Psoas muscle (tissue), 8 donors: Measurements from ENCODE around the gene MICAL3. TPM values are rescaled to one million over a fixed set of nuclear protein-coding genes. Genes with fewer than 3 reads are reported as not detected.

Experiments
- ATAC-seq, 4 donors: fragments of 200-7000 bp; cut with Tn5 transposase; one replicate each; pipeline ENCODE4 v1.9.1; 2020; ENCODE audit warnings: moderate library complexity in 3 of 4, mild to moderate bottlenecking in 2 of 4
- DNase-seq, 2 donors: peaks; one replicate each; pipeline ENCODE4 v3.0.0-alpha.2; 2020
- H3K27ac ChIP-seq: fragments of 200-600 bp; one replicate; pipeline ENCODE4 v1.8.0; 2022
- H3K27me3 ChIP-seq, 3 donors: fragments of 200-600 bp in 1 of 3; one replicate each; pipeline versions ENCODE4 v1.6.1 to v1.8.0; 2013 to 2022; ENCODE audit warnings: low read length in 2 of 3, mild to moderate bottlenecking in 2 of 3, moderate library complexity in 1 of 3; ENCODE audit not compliant: insufficient read depth in 3 of 3
- H3K36me3 ChIP-seq, 2 donors: fragments of 200-600 bp in 1 of 2; one replicate each; pipeline versions ENCODE4 v1.6.1 to v1.8.0; 2013 to 2022; ENCODE audit warnings: low read depth in 1 of 2, mild to moderate bottlenecking in 1 of 2, moderate library complexity in 1 of 2; ENCODE audit not compliant: insufficient read depth in 1 of 2
- H3K4me1 ChIP-seq: fragments of 200-600 bp; one replicate; pipeline ENCODE4 v1.8.0; 2022
- H3K4me3 ChIP-seq: fragments of 200-600 bp; one replicate; pipeline ENCODE4 v1.8.0; 2022; ENCODE audit warnings: mild to moderate bottlenecking
- H3K9me3 ChIP-seq: fragments of 200-600 bp; one replicate; pipeline ENCODE4 v1.8.0; 2022
- CTCF ChIP-seq: fragments of 200-600 bp; IDR thresholded peaks from one replicate; pipeline ENCODE4 v1.8.0; 2022; ENCODE audit warnings: antibody characterized with exemption
- WGBS, 3 donors: extraction: QIAGEN DNeasy Blood & Tissue Kit; methylation state at CpG; one replicate each; pipeline versions ENCODE4 v1.1.6 to v1.1.7; 2013; 5-methylcytosine and 5-hydroxymethylcytosine counted together
- intact Hi-C, 2 donors: fragments of 100-400 bp; cut with DNase I; formaldehyde crosslinking; loops; one replicate each; pipeline versions ENCODE4 v1.11.0 to v1.14.2; 2022
- polyA plus RNA-seq, 3 donors: library from polyadenylated mRNA; stranded (reverse); fragments of 200-250 nt; gene quantifications; one replicate each; pipeline ENCODE4 v1.2.3, GENCODE V29; 2013
- total RNA-seq, 4 donors: library from RNA; stranded (reverse); fragmentation: NEBNext Ultra II Directional in 2 of 4; extraction: Animal tissue kit (Norgen Biotek cat#: 25700) in 2 of 4; gene quantifications; one replicate each; pipeline versions ENCODE4 v1.2.1 to v1.2.4, GENCODE V29; 2021 to 2023
- donor health status: healthy with polysubstance abuse.
- donor health status: DM: no; HTN: no; CAD: no; lungs with moderate emphysema.
- donor health status: Bipolar disorder and iron deficiency.
- donor health status: healthy.
- donor health status: DM: yes; HTN: yes; CAD: no.
- donor health status: DM: no; HTN: no; CAD: no.
- donor health status: DM: no; HTN: no; CAD: no.
- donor health status: DM: yes; HTN: yes; CAD: no.

Gene MICAL3
- total and polyA plus RNA-seq, 7 donors: 2.1 to 38.3 (median 15.5) TPM

DNA sequence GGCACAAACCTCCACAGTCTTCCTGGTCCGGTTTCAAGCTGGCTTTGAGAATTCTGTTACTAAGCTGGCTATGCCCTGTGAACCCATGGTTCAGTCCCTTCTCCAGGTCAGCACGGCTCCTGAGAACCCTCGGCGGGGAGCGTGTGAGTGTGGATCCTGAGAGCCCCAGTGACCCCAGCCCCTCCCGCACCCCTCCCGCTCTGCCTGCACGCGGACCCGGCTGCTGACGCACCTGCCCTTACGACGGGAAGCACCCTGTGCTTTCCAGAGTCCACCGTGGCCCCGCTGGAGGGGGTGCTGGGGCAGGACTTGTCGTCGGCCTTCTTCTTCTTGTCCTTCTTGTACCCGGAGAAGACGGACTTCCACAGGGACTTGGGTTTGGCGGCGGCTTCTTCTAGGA lies 207.3 kb downstream of the MICAL3 start:
- intact Hi-C loops: no loop called here
- DNase-seq (no peak), ATAC-seq (no peak)
- 93 to 96% (median 96%) methylated on average over 19 to 21 of the region's 21 CpGs for WGBS, 3 donors
- no peaks in the 10 kb centered on the region for H3K27me3 ChIP-seq
- H3K4me3 ChIP-seq: no peak overlapping the region
- no peak for TF ChIP-seq CTCF
- H3K27ac ChIP-seq: no peak overlapping the region
- no peaks in the 10 kb centered on the region for H3K9me3 ChIP-seq
- H3K36me3 ChIP-seq: peaks cover 0 to 81% of the 10 kb centered on the region in 2 donors
- H3K4me1 ChIP-seq: no peaks in the 10 kb centered on the region

- no peaks in the 10 kb centered on the region for H3K4me1 ChIP-seq
- no peak for ATAC-seq
- TF ChIP-seq CTCF: no peak
- intact Hi-C loops: no loop called here
- no peak for DNase-seq
- no peaks in the 10 kb centered on the region for H3K9me3 ChIP-seq
- 94 to 96% (median 94%) methylated on average over 14 of the region's 14 CpGs for WGBS, 3 donors
- no peak overlapping the region for H3K27ac ChIP-seq
- no peaks in the 10 kb centered on the region for H3K27me3 ChIP-seq
- no peak overlapping the region for H3K4me3 ChIP-seq
- H3K36me3 ChIP-seq: peaks cover 0 to 81% of the 10 kb centered on the region in 2 donors
These were observed 207.7 kb downstream of the MICAL3 start for GRCh38 chr22:17816649-17817048.

DNA sequence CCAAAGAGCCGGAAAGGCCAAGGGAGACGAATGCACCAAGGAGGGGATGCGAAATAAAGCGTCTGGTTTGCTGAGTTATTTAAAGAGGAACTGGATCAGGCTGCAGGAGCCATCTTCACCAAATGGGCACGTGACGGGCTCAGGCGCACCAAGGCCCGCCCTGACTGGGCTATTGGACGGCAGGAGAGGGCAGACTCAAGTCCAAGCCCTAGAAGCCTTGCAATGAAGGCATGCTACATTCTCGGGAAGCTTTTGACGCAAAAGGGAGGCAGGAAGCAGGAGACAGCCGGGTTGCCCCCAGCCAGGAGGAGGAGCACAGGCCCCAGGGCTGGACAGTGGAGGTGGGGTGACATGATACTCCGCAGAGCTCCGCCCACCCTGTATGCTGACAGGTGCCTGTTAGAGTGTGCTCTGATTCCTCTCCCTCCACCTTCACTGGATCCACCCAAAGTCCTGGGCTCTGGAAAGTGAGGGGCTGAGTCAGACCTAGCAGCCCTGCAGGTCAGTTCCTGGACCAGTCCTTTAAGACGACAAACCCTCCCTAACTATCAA lies 208.6 kb downstream of the MICAL3 start:
- H3K36me3 ChIP-seq: peaks cover 0 to 80% of the 10 kb centered on the region in 2 donors
- H3K27me3 ChIP-seq: no peaks in the 10 kb centered on the region
- WGBS, 3 donors: 94% methylated on average over 15 of the region's 15 CpGs
- no peak for DNase-seq
- no peaks in the 10 kb centered on the region for H3K9me3 ChIP-seq
- H3K27ac ChIP-seq: no peak overlapping the region
- intact Hi-C loops: no loop called here
- H3K4me1 ChIP-seq: no peaks in the 10 kb centered on the region
- peak in 1 of 4 donors; percentile 17 for ATAC-seq
- no peak for TF ChIP-seq CTCF
- no peak overlapping the region for H3K4me3 ChIP-seq

- no peaks in the 10 kb centered on the region for H3K4me1 ChIP-seq
- no peak for TF ChIP-seq CTCF
- no peak overlapping the region for H3K27ac ChIP-seq
- no peak overlapping the region for H3K4me3 ChIP-seq
- WGBS, 3 donors: 94 to 96% (median 96%) methylated on average over 20 of the region's 20 CpGs
- peaks cover 0 to 85% of the 10 kb centered on the region in 2 donors for H3K36me3 ChIP-seq
- intact Hi-C loops: no loop called here
- DNase-seq: no peak
- no peaks in the 10 kb centered on the region for H3K27me3 ChIP-seq
- ATAC-seq: no peak
- H3K9me3 ChIP-seq: no peaks in the 10 kb centered on the region
These were observed 209.5 kb downstream of the MICAL3 start for GRCh38 chr22:17814830-17815229.

DNA sequence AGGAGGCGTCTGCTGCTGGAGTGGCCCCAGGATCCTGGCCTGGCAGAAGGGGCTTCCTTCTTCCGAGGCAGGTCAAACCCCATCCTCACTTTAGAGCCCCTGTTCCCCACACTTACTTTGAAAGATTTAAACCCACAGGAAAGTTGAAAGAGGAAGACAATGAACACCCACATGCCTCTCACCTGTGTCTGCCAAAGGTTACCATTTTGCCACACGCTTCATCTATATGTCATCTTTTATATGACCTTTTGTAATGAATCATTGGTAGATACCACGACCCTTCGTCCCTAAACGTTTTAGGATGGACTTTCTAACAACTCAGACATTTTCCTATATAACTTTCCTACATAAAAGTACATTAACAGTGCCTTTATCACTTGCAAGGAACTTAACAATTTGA lies 210.3 kb downstream of the MICAL3 start:
- DNase-seq: no peak
- H3K4me3 ChIP-seq: no peak overlapping the region
- ATAC-seq: no peak
- TF ChIP-seq CTCF: no peak
- intact Hi-C loops: no loop called here
- H3K27me3 ChIP-seq: no peaks in the 10 kb centered on the region
- peaks cover under 1% of the 10 kb centered on the region for H3K4me1 ChIP-seq
- no peaks in the 10 kb centered on the region for H3K9me3 ChIP-seq
- H3K27ac ChIP-seq: no peak overlapping the region
- 90 to 92% (median 90%) methylated on average over 6 of the region's 6 CpGs for WGBS, 3 donors
- H3K36me3 ChIP-seq: peaks cover 0 to 85% of the 10 kb centered on the region in 2 donors
